ENCODE measurements around the gene SLC2A13.

DNA sequence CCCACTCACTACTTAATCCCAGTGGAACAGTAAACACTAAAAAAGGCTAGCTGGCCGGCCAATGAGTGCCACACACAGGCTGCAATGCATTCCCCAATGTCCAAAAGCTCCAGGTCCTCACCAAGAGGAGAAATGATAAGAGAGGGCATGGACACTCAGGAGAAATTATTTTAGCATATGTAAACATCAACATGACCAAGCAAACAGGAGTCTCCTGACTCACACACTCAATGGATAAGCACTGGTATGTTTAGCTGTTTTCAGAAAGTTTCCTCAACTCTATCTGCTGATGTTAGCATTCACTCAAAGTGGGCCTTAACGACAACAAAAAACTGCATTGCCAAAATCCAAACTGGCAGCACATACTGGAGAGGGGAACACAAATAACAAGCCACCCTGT is 105.0 kb downstream of the SLC2A13 start:
- TF ChIP-seq POLR2A (IDR thresholded peaks at IDR 0.05; ENCODE audit: low read depth, low read length) (no peak), POLR2AphosphoS5 (IDR thresholded peaks at IDR 0.05; ENCODE audit: low read depth, low read length) (no peak), TAF1 (IDR thresholded peaks at IDR 0.05; ENCODE audit: borderline replicate concordance, low read depth, low read length) (no peak)
